ENCODE results near the gene YOD1.

- TF ChIP-seq RAD21 (IDR thresholded peaks at IDR 0.05; ENCODE audit: low read length): no peak
- no peak for TF ChIP-seq BHLHE40 (IDR thresholded peaks at IDR 0.05; ENCODE audit: low read depth, low read length)
- no peak for TF ChIP-seq MAZ (IDR thresholded peaks at IDR 0.05; ENCODE audit: borderline replicate concordance, low read depth, low read length)
- TF ChIP-seq, protein P1, sequence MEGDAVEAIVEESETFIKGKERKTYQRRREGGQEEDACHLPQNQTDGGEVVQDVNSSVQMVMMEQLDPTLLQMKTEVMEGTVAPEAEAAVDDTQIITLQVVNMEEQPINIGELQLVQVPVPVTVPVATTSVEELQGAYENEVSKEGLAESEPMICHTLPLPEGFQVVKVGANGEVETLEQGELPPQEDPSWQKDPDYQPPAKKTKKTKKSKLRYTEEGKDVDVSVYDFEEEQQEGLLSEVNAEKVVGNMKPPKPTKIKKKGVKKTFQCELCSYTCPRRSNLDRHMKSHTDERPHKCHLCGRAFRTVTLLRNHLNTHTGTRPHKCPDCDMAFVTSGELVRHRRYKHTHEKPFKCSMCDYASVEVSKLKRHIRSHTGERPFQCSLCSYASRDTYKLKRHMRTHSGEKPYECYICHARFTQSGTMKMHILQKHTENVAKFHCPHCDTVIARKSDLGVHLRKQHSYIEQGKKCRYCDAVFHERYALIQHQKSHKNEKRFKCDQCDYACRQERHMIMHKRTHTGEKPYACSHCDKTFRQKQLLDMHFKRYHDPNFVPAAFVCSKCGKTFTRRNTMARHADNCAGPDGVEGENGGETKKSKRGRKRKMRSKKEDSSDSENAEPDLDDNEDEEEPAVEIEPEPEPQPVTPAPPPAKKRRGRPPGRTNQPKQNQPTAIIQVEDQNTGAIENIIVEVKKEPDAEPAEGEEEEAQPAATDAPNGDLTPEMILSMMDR (conservative IDR thresholded peaks at IDR 0.05; ENCODE audit: low read depth, low read length): no peak
- no peak for TF ChIP-seq POLR2A (IDR thresholded peaks at IDR 0.05; ENCODE audit: low read depth, low read length)
Observed at GRCh38 chr1:207027921-207028320, 23.1 kb downstream of the YOD1 start.

All from IMR-90 (cell line).